Neural progenitor cell (in vitro differentiated cells): ENCODE data around the gene MBTPS2.

ENCODE experiments used
- EZH2 ChIP-seq: fragments of 200-600 bp; sonication (generic); IDR thresholded peaks from 2 replicates; pipeline ENCODE4 v1.6.1; 2017; ENCODE audit warnings: antibody characterized with exemption, mild to moderate bottlenecking, moderate library complexity
- EZH2phosphoT487 ChIP-seq: fragments of 200-600 bp; sonication (generic); IDR thresholded peaks from 2 replicates; pipeline ENCODE4 v1.6.1; 2017; ENCODE audit warnings: antibody characterized with exemption
- TF ChIP-seq, protein P1 (sequence below): fragments of 200-600 bp; sonication (generic); IDR thresholded peaks from 2 replicates; pipeline ENCODE4 v1.5.1; 2017; ENCODE audit warnings: antibody characterized with exemption, mild to moderate bottlenecking

DNA sequence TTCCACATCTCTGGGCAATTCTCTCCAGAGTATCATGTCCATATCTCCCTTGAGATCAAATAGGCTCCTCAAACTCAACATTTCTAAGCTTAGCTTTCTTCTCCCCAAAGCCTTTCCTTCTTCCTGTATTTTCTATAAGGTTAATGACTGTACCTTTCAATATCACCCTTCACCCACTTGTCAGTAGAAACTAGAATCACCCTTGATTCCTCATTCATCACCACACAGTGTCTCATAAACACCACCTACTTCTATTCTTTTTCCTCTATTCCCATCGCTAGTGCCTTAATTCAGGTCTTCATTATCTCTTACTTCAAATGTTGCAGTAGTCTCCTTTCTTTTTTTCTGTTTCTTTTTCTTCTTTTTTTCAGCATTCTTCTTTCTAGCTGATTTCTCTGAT is 72.8 kb downstream of the MBTPS2 start:
- TF ChIP-seq EZH2 (no peak), EZH2phosphoT487 (no peak)
- TF ChIP-seq, protein P1, sequence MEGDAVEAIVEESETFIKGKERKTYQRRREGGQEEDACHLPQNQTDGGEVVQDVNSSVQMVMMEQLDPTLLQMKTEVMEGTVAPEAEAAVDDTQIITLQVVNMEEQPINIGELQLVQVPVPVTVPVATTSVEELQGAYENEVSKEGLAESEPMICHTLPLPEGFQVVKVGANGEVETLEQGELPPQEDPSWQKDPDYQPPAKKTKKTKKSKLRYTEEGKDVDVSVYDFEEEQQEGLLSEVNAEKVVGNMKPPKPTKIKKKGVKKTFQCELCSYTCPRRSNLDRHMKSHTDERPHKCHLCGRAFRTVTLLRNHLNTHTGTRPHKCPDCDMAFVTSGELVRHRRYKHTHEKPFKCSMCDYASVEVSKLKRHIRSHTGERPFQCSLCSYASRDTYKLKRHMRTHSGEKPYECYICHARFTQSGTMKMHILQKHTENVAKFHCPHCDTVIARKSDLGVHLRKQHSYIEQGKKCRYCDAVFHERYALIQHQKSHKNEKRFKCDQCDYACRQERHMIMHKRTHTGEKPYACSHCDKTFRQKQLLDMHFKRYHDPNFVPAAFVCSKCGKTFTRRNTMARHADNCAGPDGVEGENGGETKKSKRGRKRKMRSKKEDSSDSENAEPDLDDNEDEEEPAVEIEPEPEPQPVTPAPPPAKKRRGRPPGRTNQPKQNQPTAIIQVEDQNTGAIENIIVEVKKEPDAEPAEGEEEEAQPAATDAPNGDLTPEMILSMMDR, result no peak
